ENCODE measurements around the gene FOXO1.

The FOXO1 gene

DNA sequence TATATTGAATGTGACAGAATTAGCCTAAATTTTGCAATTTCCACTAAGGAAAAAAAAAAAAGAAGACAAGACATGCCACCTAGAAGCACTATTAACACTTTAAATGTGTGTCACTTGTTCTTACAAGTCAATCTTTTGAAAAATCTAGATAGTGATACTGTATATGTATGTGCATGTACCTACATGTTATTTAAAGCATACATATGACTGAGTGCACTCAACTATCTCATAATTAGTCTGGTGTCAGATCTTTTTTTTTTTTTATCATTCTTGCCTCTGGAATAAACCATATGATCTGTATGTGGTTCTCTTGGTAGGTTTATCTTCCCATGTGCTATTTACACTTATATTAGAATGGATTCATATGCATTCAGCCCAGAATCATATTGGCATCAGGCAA, 62.3 kb downstream of the FOXO1 start:
- DNase-seq = no peak

DNA sequence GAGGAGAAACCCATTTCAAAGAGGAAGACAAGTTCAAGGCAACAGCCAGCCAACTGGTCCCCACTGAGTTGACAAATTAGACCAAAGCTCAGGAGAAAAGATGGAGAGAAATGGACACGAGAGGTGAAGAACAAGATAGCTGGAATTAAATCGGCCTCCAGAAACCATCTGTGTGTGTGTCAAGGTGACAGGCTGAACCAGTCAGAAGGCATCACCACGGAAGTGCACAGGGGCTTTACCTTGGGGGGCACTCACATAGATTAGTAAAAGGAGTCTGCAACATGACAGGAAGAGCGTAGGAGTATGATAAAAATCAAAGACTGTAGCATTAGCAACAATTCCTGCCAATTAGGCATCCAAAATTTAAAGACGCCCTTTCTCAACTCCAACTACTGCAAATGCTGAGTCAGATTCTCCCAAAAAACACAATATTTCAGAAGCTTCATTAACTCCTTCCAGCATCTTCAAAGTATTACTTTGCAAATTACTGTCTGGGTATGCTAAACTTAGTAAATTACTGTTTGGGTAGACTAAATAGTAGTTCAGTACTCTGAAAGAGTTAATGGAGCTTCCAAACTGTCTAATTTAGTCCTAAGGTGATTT, 66.2 kb downstream of the FOXO1 start:
- no peak for DNase-seq

DNA sequence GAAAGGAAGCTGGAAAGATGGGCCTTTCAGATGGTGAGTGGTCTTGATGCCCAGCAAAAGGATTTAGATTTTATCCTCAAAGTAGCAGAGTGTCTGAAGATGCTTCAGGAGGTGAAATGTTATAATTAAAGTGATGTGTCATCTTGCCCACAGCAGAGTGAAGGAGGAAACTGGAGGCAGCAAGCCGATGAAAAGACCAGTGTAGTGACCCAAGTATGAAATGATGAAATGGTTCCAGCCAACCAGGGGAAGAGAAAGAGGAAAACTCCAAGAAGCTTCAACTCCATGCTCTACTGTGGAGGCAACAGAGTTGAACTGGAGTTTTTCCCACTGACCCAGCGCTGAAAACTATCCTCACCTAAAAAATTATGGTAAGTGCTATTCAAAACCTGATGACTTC, 66.7 kb downstream of the FOXO1 start:
- DNase-seq = no peak

DNA sequence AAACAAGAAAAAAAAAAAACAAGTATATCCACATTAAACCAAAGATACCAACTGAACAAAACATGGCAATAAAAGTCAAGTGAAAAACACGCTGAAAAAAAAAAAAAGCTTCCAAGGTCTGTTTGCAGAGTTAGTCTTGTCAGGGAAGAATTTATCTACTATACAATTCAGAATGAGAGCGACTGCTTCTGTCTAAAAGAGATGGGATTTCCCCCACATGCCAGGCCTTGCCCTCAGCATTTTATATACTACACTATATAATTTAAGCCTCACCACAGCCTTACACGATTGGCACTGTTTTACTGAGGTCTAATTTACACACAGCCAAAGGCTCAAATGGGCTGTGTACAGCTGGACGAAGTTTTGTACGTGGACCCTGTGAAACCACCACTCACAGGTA, 67.3 kb downstream of the FOXO1 start:
- DNase-seq = no peak

DNA sequence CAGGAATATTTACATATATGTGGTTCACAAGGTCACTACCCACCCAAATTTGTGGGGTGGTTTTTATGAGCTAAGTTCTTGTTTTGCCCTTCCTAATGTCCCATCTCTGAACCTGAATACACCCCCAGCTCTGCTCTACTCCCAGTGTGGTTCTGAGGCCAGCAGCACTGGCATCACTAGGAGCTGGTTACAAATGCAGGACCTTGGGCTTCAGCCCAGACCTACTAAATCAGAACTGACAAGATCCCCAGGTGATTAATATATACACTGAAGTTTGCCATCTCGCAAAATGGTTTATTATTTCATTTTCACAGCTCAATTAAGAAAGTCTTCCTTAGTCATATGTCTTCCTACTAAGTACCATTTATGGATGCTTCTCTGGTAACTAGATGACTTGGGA, 67.9 kb downstream of the FOXO1 start:
- no peak for DNase-seq

DNA sequence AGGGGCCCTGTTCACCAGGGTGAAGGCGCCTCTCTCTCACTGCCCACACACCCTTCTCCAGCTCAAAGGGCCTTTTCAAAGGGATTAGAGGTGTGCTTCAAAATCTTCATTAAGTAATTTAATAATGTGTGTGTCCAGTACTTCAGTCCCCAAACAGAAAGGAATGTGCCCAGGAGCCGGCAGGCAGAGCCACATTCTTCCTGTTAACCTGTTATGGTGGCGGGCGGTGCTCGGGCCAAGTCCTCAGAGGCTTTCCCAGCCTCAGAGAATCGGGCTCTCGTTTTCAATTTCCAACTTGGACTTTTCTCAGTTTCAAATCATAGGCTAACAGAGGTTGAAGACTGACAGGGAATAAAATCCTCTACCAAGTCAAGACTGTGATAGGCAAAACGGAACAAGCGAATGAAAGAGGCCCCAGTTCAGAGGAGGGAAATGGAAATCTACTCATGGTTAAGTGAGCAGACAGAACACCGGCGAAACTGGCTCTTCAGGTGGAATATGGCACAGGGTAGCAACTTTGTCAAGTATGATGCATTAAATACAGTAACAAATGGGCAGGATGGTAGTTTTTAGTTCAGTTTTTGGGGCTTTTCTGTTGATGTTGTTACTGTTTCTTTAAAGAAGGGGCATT, 68.6 kb downstream of the FOXO1 start:
- no peak for DNase-seq

DNA sequence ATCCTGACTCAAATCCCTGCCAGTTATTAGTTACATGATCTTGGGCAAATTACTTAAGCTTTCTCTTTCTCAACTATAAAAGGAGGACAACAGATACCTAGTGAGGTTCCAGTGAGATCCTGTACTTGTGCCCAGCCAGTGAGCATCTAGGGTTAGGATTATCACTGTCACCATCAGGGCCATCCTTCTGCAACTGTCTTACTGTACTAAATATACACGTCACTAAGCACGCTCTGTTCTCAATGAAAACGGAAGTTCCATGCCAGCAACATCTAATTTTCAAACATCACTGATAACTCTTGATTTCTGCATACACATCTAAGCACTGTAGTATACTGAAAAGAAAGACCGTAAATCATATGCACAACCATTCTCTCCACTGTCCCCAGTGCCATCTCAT, 70.0 kb downstream of the FOXO1 start:
- no peak for DNase-seq

DNA sequence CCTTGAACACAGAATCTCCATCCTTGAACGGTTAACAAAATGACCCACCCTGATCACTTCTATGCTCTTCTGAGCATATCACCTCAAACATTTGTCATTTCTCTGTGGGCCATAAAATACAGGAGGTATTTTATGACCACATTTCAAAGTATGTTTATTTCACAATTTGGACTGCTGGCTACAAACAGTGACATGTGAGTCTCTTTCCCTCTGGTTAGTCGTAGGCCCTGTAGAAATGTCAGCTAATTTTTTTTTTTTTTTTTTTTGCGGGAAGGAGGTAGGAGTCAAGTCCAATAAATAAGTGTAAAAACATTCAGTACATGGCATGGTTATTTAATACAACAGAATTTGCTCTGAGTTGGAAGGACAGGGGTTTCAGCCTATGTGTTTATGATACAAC, 70.7 kb downstream of the FOXO1 start:
- DNase-seq = no peak

DNA sequence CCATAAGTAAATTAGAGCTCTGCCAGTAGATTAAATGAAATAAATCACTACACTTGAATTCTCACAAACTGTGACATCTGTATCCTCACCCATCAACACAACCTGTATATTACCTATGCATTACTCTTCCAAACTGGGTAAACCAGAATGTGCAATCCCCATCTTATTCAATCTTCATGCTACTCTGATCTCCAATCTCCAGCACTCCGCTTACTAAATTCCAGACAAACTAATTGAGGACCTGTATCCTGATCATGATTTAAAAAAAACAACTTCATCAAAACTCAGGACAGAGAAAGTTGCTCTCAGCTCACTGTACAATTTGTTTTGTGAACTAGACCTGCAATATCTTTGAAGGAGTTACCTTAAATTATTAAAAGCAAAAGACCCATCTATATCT, 74.4 kb downstream of the FOXO1 start:
- no peak for DNase-seq

DNA sequence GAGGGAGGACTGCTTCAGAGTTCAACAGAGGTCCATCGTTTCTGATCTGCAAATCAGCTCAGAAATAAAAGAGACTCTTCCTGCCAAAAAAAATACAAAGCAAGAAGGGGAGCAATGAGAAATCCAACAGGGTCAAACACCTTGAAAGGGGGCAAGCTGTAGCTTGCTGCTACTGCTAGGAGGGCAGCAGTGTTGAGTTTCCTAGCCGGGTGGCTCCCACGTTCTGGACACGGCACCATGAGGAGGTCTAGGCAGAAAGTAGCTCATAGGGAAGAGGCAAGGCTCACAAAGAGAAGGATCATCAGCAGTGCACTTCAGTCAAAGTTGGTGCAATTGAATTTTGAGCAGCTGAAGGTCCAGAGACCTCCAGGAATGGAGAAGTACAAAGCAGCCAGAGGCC, 75.3 kb downstream of the FOXO1 start:
- DNase-seq = no peak

DNA sequence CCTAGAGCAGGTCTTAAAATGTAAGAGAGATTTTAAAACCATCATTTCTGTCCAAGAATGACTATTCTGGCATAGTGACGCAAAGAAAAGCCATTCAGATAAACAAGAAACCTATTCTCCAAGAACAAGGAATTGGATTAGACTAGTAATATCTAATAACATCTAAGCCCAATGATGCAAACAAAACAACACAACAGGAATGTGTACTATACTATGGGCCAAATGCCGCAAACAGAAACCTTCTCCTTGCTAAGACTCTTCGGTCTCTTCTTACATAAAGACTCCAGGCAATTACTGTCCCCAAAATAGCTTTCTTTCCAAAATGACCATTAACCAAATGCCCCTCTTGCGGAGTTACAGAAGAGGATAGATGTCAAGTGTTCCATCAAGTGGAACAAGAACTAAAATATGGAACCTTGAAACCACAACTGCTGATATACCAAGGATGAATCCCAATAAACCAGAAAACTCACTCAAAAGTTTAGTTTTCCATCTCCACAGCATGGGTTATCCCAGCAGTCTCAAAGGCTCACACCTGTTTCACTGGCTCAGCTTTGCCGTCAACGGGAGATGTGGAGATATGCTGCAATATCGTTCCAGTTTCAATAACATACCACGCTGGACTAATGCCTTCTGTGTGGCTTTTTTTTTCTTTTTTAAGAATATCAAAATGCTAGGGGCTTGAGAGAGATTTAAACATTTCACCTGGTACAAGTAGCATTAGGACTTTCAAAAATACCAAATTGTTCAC, 76.2 kb downstream of the FOXO1 start:
- no peak for DNase-seq

DNA sequence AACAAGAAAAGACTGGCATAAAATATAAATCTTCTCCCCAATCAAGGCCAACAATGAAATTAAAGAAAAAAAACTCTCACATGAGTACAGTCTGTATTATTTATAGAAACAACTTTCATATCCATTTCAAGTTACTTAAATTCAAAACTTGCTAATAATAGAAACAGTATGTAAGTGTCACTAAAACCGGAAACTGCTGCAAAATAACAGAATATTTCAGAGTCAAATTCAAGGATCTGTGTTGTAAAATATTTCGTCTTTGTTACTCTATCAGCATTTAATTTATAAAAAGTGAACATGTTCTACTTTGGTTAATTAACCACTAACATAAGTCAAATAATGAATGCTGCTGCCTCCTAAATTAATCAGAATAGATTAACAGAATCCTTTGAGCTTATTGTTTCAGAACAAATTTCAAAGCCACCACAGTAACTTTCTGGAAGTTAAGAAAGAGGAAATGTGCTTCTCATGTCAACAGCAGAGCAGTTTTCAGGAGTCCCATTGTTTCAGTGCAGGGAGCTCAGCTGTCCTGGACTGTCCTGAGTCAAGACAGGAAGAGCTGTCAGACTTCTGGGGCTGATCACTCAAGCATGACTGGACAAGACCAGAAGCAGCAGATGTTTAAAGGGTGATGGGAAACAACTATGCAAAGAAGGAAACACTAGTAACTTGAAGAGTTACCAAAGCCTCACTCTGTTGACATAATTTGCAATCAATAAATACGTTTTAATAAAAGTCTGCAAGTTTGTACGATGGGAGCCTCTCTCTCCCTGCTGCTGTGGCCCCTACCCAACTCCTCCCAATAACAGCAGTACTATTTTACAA, 76.9 kb downstream of the FOXO1 start:
- DNase-seq = peak; percentile 65

DNA sequence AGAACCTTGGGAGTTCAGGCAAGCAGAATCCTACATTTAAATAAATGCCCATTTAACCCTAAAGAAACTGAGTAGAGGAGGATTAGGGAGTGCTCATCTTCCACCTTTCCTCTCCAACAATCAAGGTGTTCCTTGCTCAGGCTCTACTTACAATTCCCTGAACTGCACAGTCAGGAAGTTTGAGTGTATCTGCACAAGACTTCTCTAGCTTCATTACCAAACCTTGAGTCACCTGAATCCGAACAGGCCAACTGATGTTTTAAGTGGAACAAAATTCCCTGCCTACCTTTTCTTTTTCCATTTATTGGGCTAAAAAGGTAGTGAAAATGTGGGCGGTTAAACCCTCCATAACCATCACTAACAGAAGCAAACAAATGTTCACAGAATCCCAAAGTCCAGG, 78.3 kb downstream of the FOXO1 start:
- DNase-seq = no peak

DNA sequence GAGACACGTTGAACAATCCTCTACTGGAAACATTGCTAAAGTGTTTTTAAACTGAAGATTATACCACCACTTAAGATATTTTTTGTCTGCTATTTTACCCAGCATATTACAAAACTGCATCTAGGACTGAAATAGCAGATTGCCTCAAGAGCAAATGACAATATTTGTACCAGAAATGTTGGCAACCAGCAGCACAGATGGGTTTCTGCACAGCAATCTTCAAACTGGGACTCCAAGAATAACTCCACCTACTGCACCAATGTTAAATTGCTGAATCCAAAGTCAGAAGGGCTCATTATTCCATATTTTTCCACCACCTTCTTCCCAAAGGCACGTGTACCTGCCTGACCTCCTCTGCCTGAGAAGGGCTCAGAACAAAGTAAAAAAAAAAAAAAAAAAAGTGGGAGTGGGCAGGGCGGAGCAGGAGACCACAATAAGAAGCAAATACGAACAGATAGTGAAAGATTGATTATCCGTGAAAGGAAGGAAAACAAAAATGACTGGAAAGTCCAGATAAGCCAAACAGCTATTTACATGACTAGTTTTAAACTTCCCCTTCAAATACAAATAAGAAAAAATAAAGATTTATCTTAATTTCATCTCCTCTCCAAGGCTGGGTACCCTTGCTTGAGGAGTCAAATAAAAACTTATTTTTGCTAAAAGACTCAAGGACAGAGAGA, 79.4 kb downstream of the FOXO1 start:
- no peak for DNase-seq

DNA sequence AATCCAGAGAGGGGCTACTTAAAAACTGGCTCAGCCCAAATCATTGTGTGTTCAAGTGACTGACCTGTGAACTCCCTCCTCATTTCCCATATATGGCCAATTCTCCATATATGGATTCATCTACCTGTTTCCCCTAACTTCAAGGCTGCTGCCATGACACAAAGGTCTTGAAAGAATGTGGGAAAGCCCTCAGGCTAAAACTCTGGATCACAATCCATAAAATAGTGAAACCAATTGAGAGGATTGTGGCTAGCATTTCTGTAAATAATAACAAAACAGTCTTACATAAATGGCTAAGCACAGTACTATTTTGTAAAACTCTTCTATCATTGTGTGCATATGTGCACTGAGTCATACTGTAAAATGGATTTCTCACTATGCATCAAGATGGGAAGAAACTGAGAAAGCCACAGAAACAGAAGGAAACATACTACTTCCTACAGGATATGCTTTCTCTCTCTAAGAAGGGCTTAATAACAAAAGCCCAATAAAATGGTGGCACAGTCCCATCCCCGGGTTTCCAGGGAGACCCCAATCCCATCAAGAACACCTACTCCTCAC, 80.5 kb downstream of the FOXO1 start:
- no peak for DNase-seq

DNA sequence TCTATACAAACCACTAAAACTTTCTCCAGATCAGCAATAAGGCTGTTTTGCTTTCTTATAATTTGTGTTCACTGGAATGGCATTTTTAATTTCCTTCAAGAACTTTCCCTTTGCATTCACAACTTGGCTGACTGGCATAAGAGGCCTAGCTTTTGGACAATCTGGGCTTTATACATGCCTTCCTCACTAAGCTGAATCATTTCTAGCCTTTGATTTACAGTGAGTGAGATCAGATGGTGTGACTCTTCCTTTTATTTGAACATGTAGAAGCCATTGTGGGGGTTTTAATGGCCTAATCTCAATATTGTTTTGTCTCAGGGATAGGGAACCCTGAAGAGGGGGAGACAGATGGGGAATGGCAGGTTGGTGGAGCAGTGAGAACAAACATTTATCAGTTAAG, 82.7 kb downstream of the FOXO1 start:
- no peak for DNase-seq

DNA sequence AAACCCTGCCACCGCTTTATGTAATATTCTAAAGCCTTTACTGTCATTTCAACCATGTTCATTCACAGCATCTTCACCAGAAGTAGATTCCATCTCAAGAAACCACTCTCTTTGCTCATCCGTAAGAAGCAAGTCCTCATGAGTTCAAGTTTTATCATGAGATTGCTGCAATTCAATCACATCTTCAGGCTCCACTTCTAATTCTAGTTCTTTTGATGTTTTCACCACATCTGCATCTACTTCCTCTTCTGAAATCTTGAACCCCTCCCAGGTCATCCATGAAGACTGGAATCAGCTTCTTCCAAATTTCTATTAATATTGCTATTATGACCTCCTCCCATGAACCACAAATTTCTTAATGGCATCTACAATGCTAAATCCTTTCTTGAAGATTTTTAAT, 83.9 kb downstream of the FOXO1 start:
- DNase-seq = no peak

DNA sequence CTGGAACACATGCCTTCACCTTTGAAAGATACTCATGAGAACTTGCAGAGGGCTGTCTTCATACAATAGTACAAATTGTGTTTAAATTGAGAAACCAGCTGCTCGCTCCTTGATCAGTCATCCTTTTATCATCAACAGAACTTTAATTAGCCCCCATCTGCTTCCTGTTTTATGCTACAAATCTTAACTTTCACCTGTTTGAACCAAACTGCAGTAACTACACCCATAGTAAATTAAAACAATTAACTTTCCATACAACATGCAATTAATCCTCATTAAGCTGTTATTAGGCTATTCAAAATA, 85.2 kb downstream of the FOXO1 start:
- no peak for DNase-seq

DNA sequence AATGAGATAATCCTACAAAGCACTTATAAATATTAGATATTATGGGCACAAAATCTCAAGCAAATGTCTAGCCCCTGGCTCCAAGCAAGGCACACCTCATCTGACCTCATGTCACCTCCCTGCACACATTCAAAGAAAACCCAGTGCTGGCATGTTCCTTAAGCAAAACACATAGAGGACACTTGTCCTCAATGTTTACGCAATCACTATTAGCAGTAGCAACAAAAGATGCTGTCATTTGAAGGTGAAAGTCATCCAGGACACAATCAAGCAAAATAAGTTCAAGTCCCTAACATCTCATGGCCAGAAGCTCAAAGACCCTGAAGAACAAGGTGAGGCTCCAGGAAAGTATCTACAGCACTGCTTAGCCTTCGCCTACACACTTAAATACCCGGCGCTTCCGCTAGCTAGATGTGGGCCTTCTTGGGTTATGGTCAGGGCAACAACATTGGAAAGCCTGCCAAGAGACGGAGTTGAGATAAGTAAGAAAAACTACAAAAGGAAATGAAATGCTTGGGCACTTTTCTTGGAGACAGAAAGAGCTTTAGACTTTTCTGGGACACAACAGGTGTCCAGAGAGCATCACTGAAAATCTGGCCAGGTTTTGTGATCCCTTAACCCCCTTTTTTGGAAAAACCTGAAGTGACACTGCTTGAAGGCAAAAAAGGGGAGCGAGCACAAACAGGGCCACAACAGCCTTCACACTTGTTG, 85.7 kb downstream of the FOXO1 start:
- DNase-seq = no peak

DNA sequence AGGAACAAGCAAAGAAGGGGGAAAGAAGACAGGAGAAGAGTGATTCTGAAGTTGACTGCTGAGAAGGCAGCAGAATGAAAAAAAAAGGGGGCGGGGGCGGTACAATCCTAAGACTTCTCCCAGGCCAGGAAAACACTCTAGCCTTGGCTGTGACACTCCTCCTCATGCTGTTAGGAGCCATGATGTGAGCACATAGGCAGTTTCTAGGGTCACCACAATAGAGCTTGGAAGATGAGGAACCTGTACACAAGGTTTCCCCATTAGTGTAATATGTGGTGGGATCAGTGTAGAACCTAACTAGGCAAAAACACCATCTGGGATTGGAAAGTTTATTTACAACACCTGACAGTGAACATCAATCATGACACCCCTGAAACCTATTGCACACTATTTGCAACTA, 86.9 kb downstream of the FOXO1 start:
- DNase-seq = no peak

DNA sequence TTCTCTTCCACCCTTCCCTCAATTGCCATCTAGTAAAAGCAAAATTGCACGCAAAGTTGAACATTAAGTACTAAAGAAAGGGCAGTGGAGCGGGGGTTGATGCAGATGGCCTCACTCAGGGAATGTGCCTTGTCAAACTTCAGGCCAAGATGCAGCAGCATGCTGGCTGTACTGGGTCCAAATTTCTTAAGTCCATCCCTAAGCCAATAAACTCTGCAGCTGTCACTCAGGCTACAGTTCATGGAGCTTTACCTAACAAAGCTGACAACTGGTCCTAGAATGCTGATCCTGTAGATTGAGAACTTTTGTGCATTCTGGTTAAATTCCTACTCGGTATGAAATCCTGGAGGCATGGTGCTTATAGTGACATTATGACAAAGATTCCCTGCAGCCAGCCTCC, 88.4 kb downstream of the FOXO1 start:
- no peak for DNase-seq

DNA sequence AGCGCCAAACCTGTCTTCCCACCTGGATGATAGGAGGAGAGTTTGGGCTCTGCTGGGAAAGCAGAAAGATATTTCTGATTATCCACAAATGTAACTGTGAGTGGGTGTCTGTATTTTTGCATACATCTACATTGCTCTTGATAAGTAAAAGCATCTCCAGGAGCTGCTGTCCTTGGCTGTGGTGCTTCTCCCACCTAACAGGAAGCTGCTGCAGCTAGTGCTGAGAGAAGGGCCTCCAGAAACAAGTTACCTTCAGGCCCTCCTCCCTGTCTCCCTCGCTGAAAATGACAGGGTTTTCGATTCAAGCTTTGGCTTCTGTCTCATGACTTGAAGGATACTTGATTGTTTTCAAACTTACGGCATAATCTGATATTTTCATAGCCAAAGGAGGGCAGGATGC, 90.1 kb downstream of the FOXO1 start:
- DNase-seq = no peak

Measured in CD4-positive, alpha-beta T cell treated with Interleukin-15 for 1 hour (primary cell).